Esophagus squamous epithelium (tissue), 4 donors: ENCODE data around the gene MIOS.

Experiments used
- CTCF ChIP-seq, 6 experiments: fragments of 450-650 bp in 4 of 6; fragments of 200-600 bp in 2 of 6; sonication (generic) in 2 of 6; IDR thresholded peaks; one replicate each; pipeline ENCODE4 v1.5.1; 2016 to 2019; ENCODE audit warnings: antibody characterized with exemption in 6 of 6, mild to moderate bottlenecking in 4 of 6, moderate library complexity in 4 of 6
- POLR2A ChIP-seq, 4 donors: fragments of 450-650 bp; IDR thresholded peaks; one replicate each; pipeline ENCODE4 v1.6.1; 2017; ENCODE audit warnings: antibody characterized with exemption in 4 of 4, mild to moderate bottlenecking in 4 of 4, moderate library complexity in 3 of 4

- TF ChIP-seq CTCF (IDR thresholded peaks at IDR 0.05) = no peak
- TF ChIP-seq POLR2A (IDR thresholded peaks at IDR 0.05) = no peak
Measured at GRCh38 chr7:7650682-7651206, 84.1 kb downstream of the MIOS start.
